DOHH2 (cell line): ENCODE results near the gene IREB2.
"Not testable (repeated sequence)": the region's sequence is repeated elsewhere in the genome, so short reads cannot be mapped to it uniquely, and the experiment has no call there.

Experiments
- H3F3A ChIP-seq: fragments of 200-600 bp; sonication (generic), shearing (Covaris generic); 2 replicates; pipeline ENCODE4 v1.6.0; 2016; ENCODE audit warnings: antibody characterized with exemption, mild to moderate bottlenecking; ENCODE audit not compliant: control insufficient read depth, insufficient read depth
- H3K27ac ChIP-seq: fragments of 200-600 bp; sonication (generic); 2 replicates; pipeline ENCODE4 v1.5.1; 2014; ENCODE audit warnings: low read depth, mild to moderate bottlenecking, low read length, moderate library complexity
- H3K27me3 ChIP-seq: fragments of 200-600 bp; sonication (generic); 2 replicates; pipeline ENCODE4 v1.6.1; 2014; ENCODE audit warnings: mild to moderate bottlenecking, low read length, mixed read lengths; ENCODE audit not compliant: control insufficient read depth
- H3K36me3 ChIP-seq: fragments of 200-600 bp; sonication (generic); 2 replicates; pipeline ENCODE4 v1.6.1; 2014; ENCODE audit warnings: mild to moderate bottlenecking, low read length, moderate library complexity, mixed read lengths; ENCODE audit not compliant: control insufficient read depth
- H3K4me1 ChIP-seq: fragments of 200-600 bp; sonication (generic); 2 replicates; pipeline ENCODE4 v1.6.1; 2014; ENCODE audit warnings: mild to moderate bottlenecking, low read length, mixed read lengths; ENCODE audit not compliant: control insufficient read depth
- H3K4me2 ChIP-seq: fragments of 200-600 bp; sonication (generic); 2 replicates; pipeline ENCODE4 v1.6.0; 2014; ENCODE audit warnings: mild to moderate bottlenecking, low read length, moderate library complexity
- H3K4me3 ChIP-seq: fragments of 200-600 bp; sonication (generic); 2 replicates; pipeline ENCODE4 v1.5.1; 2014; ENCODE audit warnings: mild to moderate bottlenecking, low read length, mixed read lengths
- H3K79me2 ChIP-seq: fragments of 200-600 bp; sonication (generic); 2 replicates; pipeline ENCODE4 v1.6.1; 2014; ENCODE audit warnings: mild to moderate bottlenecking, low read length, mixed read lengths; ENCODE audit not compliant: control insufficient read depth
- H3K9me2 ChIP-seq: fragments of 200-600 bp; sonication (generic); replicated peaks from 2 replicates; pipeline ENCODE4 v1.6.1; 2014; ENCODE audit warnings: mild to moderate bottlenecking, low read length, mixed read lengths; ENCODE audit not compliant: control insufficient read depth
- H3K9me3 ChIP-seq: fragments of 200-600 bp; sonication (generic); 2 replicates; pipeline ENCODE4 v1.6.1; 2014; ENCODE audit warnings: antibody characterized with exemption, low read length, mixed read lengths; ENCODE audit not compliant: control insufficient read depth, insufficient read depth
- H4K20me1 ChIP-seq: fragments of 200-600 bp; sonication (generic); 2 replicates; pipeline ENCODE4 v1.6.0; 2014; ENCODE audit warnings: low read depth, mild to moderate bottlenecking, antibody characterized with exemption, low read length, moderate library complexity; ENCODE audit not compliant: control insufficient read depth, insufficient read depth
- CTCF ChIP-seq: fragments of 200-600 bp; sonication (generic); IDR thresholded peaks from one replicate; pipeline ENCODE4 v1.5.1; 2014; ENCODE audit warnings: antibody characterized with exemption, mild to moderate bottlenecking, low read depth, low read length; ENCODE audit not compliant: poor library complexity, severe bottlenecking
- EZH2phosphoT487 ChIP-seq: fragments of 200-600 bp; sonication (generic); IDR thresholded peaks from 2 replicates; pipeline ENCODE4 v1.6.1; 2017; ENCODE audit warnings: borderline replicate concordance, mild to moderate bottlenecking, antibody characterized with exemption, low read length, moderate library complexity, mixed read lengths

IREB2 gene

GRCh38 chr15:78402061-78402610, 35.9 kb upstream of the IREB2 start:
- H3K9me3 ChIP-seq = no peaks in the 10 kb centered on the region

GRCh38 chr15:78404125-78404524, 33.9 kb upstream of the IREB2 start:
- no peak overlapping the region for H3K4me2 ChIP-seq
- no peaks in the 10 kb centered on the region for H4K20me1 ChIP-seq
- H3K27ac ChIP-seq = no peak overlapping the region

More at GRCh38 chr15:78402061-78402610, 35.9 kb upstream of the IREB2 start:
- Histone ChIP-seq H4K20me1 (no peaks in the 10 kb centered on the region), H3K4me2 (no peak overlapping the region), H3K9me2 (no peaks in the 10 kb centered on the region), H3K36me3 (no peaks in the 10 kb centered on the region), H3K4me1 (no peaks in the 10 kb centered on the region), H3K27ac (no peak overlapping the region), H3K4me3 (no peak overlapping the region), H3K27me3 (0 out of 2 replicates have a peak, but pooled peaks cover 3% of the 10 kb centered on the region), H3F3A (no peaks in the 10 kb centered on the region), H3K79me2 (no peaks in the 10 kb centered on the region)
- TF ChIP-seq EZH2phosphoT487 (no peak), CTCF (no peak)

GRCh38 chr15:78404796-78405195, 33.2 kb upstream of the IREB2 start:
- H3K4me1 ChIP-seq, H3K9me2 ChIP-seq, H3K4me3 ChIP-seq: not testable (repeated sequence)

More at GRCh38 chr15:78404125-78404524, 33.9 kb upstream of the IREB2 start:
- Histone ChIP-seq H3K4me3 (no peak overlapping the region), H3F3A (no peaks in the 10 kb centered on the region), H3K79me2 (no peaks in the 10 kb centered on the region), H3K36me3 (no peaks in the 10 kb centered on the region), H3K9me2 (no peaks in the 10 kb centered on the region), H3K9me3 (no peaks in the 10 kb centered on the region), H3K27me3 (peaks cover 7% of the 10 kb centered on the region), H3K4me1 (no peaks in the 10 kb centered on the region)
- no peak for TF ChIP-seq CTCF
- TF ChIP-seq EZH2phosphoT487 = no peak

GRCh38 chr15:78405336-78405924, 32.6 kb upstream of the IREB2 start:
- Histone ChIP-seq H3F3A (no peaks in the 10 kb centered on the region), H3K27ac (no peak overlapping the region), H3K4me2 (no peak overlapping the region), H3K36me3 (no peaks in the 10 kb centered on the region), H4K20me1 (no peaks in the 10 kb centered on the region), H3K4me3 (no peak overlapping the region), H3K9me2 (no peaks in the 10 kb centered on the region), H3K4me1 (no peaks in the 10 kb centered on the region), H3K27me3 (peaks cover 7% of the 10 kb centered on the region), H3K9me3 (no peaks in the 10 kb centered on the region), H3K79me2 (no peaks in the 10 kb centered on the region)
- TF ChIP-seq CTCF = no peak

More at GRCh38 chr15:78404796-78405195, 33.2 kb upstream of the IREB2 start:
- not testable (repeated sequence) for H3K27ac ChIP-seq, H3F3A ChIP-seq, H3K9me3 ChIP-seq, H3K4me2 ChIP-seq, H4K20me1 ChIP-seq, H3K79me2 ChIP-seq, H3K27me3 ChIP-seq, H3K36me3 ChIP-seq
